IPS-18a (cell line): Measurements from ENCODE around the gene ITCH.
"Not testable (repeated sequence)": the region's sequence is repeated elsewhere in the genome, so short reads cannot be mapped to it uniquely, and the experiment has no call there.

Source experiments
- H3K27ac ChIP-seq: one replicate; pipeline ENCODE4 v1.5.1; 2013; ENCODE audit warnings: low read length
- H3K27me3 ChIP-seq: one replicate; pipeline ENCODE4 v1.6.1; 2013; ENCODE audit warnings: mild to moderate bottlenecking, low read length; ENCODE audit not compliant: control insufficient read depth, insufficient read depth
- H3K36me3 ChIP-seq: one replicate; pipeline ENCODE4 v1.6.1; 2013; ENCODE audit warnings: low read depth, low read length; ENCODE audit not compliant: control insufficient read depth
- H3K4me1 ChIP-seq: one replicate; pipeline ENCODE4 v1.6.1; 2013; ENCODE audit warnings: low read depth, low read length; ENCODE audit not compliant: control insufficient read depth
- H3K4me3 ChIP-seq: one replicate; pipeline ENCODE4 v1.5.1; 2013; ENCODE audit warnings: low read length
- H3K9ac ChIP-seq: one replicate; pipeline ENCODE4 v1.6.1; 2013; ENCODE audit warnings: mild to moderate bottlenecking, low read length, moderate library complexity
- H3K9me3 ChIP-seq: one replicate; pipeline ENCODE4 v1.6.1; 2013; ENCODE audit warnings: low read depth, low read length; ENCODE audit not compliant: control insufficient read depth

ITCH gene

GRCh38 chr20:34331838-34332237, 31.2 kb upstream of the ITCH start:
- Histone ChIP-seq H3K4me3 (no peak overlapping the region), H3K27ac (no peak overlapping the region), H3K36me3 (no peaks in the 10 kb centered on the region), H3K4me1 (no peaks in the 10 kb centered on the region), H3K9ac (no peak overlapping the region), H3K27me3 (no peaks in the 10 kb centered on the region), H3K9me3 (no peaks in the 10 kb centered on the region)

GRCh38 chr20:34332262-34332920, 30.7 kb upstream of the ITCH start:
- H3K4me3 ChIP-seq, result no peak overlapping the region

GRCh38 chr20:34333786-34334185, 29.3 kb upstream of the ITCH start:
- Histone ChIP-seq H3K27me3 (no peaks in the 10 kb centered on the region), H3K4me3 (no peak overlapping the region), H3K4me1 (no peaks in the 10 kb centered on the region), H3K9me3 (no peaks in the 10 kb centered on the region), H3K9ac (no peak overlapping the region), H3K36me3 (no peaks in the 10 kb centered on the region), H3K27ac (no peak overlapping the region)

More at GRCh38 chr20:34332262-34332920, 30.7 kb upstream of the ITCH start:
- H3K9me3 ChIP-seq, result no peaks in the 10 kb centered on the region
- H3K27ac ChIP-seq, result no peak overlapping the region
- no peaks in the 10 kb centered on the region for H3K27me3 ChIP-seq
- H3K9ac ChIP-seq, result no peak overlapping the region
- H3K4me1 ChIP-seq, result no peaks in the 10 kb centered on the region
- H3K36me3 ChIP-seq, result no peaks in the 10 kb centered on the region

- Histone ChIP-seq H3K4me1 (no peaks in the 10 kb centered on the region), H3K27ac (no peak overlapping the region)
Observed at GRCh38 chr20:34334654-34335407, 28.2 kb upstream of the ITCH start.

GRCh38 chr20:34337544-34337943, 25.5 kb upstream of the ITCH start:
- Histone ChIP-seq H3K36me3 (no peaks in the 10 kb centered on the region), H3K9ac (no peak overlapping the region), H3K27ac (no peak overlapping the region), H3K9me3 (no peaks in the 10 kb centered on the region), H3K4me3 (no peak overlapping the region), H3K27me3 (no peaks in the 10 kb centered on the region), H3K4me1 (no peaks in the 10 kb centered on the region)

More at GRCh38 chr20:34334654-34335407, 28.2 kb upstream of the ITCH start:
- no peak overlapping the region for H3K4me3 ChIP-seq
- H3K9ac ChIP-seq, result no peak overlapping the region
- no peaks in the 10 kb centered on the region for H3K36me3 ChIP-seq
- H3K9me3 ChIP-seq, result no peaks in the 10 kb centered on the region
- no peaks in the 10 kb centered on the region for H3K27me3 ChIP-seq

GRCh38 chr20:34337982-34338726, 24.9 kb upstream of the ITCH start:
- Histone ChIP-seq H3K4me1 (no peaks in the 10 kb centered on the region), H3K27me3 (no peaks in the 10 kb centered on the region), H3K9ac (no peak overlapping the region), H3K4me3 (no peak overlapping the region), H3K27ac (no peak overlapping the region), H3K36me3 (no peaks in the 10 kb centered on the region), H3K9me3 (no peaks in the 10 kb centered on the region)

- H3K9me3 ChIP-seq, H3K27me3 ChIP-seq, H3K27ac ChIP-seq, H3K4me1 ChIP-seq, H3K9ac ChIP-seq, H3K4me3 ChIP-seq, H3K36me3 ChIP-seq: not testable (repeated sequence)
Observed at GRCh38 chr20:34340726-34341125, 22.3 kb upstream of the ITCH start.

- H3K36me3 ChIP-seq, H3K4me3 ChIP-seq, H3K27me3 ChIP-seq, H3K27ac ChIP-seq, H3K4me1 ChIP-seq, H3K9ac ChIP-seq, H3K9me3 ChIP-seq: not testable (repeated sequence)
Observed at GRCh38 chr20:34341199-34341598, 21.9 kb upstream of the ITCH start.

GRCh38 chr20:34343458-34344211, 19.4 kb upstream of the ITCH start:
- Histone ChIP-seq H3K4me3 (no peak overlapping the region), H3K27me3 (no peaks in the 10 kb centered on the region), H3K4me1 (peaks cover 4% of the 10 kb centered on the region), H3K36me3 (no peaks in the 10 kb centered on the region), H3K9me3 (no peaks in the 10 kb centered on the region), H3K27ac (no peak overlapping the region), H3K9ac (no peak overlapping the region)

- Histone ChIP-seq H3K9ac (no peak overlapping the region), H3K4me3 (no peak overlapping the region), H3K27ac (no peak overlapping the region), H3K9me3 (no peaks in the 10 kb centered on the region), H3K4me1 (peaks cover 4% of the 10 kb centered on the region), H3K36me3 (no peaks in the 10 kb centered on the region), H3K27me3 (no peaks in the 10 kb centered on the region)
Observed at GRCh38 chr20:34344238-34344637, 18.8 kb upstream of the ITCH start.

- peaks cover 4% of the 10 kb centered on the region for H3K4me1 ChIP-seq
- H3K4me3 ChIP-seq, result no peak overlapping the region
Observed at GRCh38 chr20:34345402-34345736, 17.7 kb upstream of the ITCH start.

More at GRCh38 chr20:34345402-34345736, 17.7 kb upstream of the ITCH start:
- Histone ChIP-seq H3K27me3 (no peaks in the 10 kb centered on the region), H3K9ac (no peak overlapping the region), H3K9me3 (no peaks in the 10 kb centered on the region), H3K27ac (no peak overlapping the region), H3K36me3 (no peaks in the 10 kb centered on the region)
